CD14-positive monocyte (primary cell): ENCODE data around the gene CFAP61. TPM values are rescaled to one million over a fixed set of nuclear protein-coding genes. Genes with fewer than 3 reads are reported as not detected.

ENCODE experiments used
- DNase-seq, 3 donors: peaks; one replicate each; pipeline ENCODE4 v3.0.0-alpha.2; 2011 to 2022
- H2AFZ ChIP-seq: 2 replicates; pipeline ENCODE4 v1.6.0; 2012; ENCODE audit warnings: mild to moderate bottlenecking, low read depth, low read length, inconsistent platforms; ENCODE audit not compliant: insufficient read depth, poor library complexity, severe bottlenecking
- H3K27ac ChIP-seq, 2 donors: 1 replicate in 1 of 2; 2 replicates in 1 of 2; pipeline ENCODE4 v1.5.1; 2012 to 2013; ENCODE audit warnings: low read length in 2 of 2, control low read depth in 1 of 2, inconsistent platforms in 1 of 2, low read depth in 1 of 2, mild to moderate bottlenecking in 1 of 2
- H3K27me3 ChIP-seq, 2 donors: one replicate each; pipeline versions ENCODE4 v1.6.0 to v1.6.1; 2011 to 2013; ENCODE audit warnings: low read length in 2 of 2; ENCODE audit not compliant: control insufficient read depth in 2 of 2, insufficient read depth in 2 of 2
- H3K36me3 ChIP-seq, 2 donors: replicated peaks in 1 of 2; 1 replicate in 1 of 2; 2 replicates in 1 of 2; pipeline versions ENCODE4 v1.5.1 to v1.6.1; 2012 to 2013; ENCODE audit warnings: low read length in 2 of 2, control low read depth in 1 of 2, inconsistent platforms in 1 of 2, mild to moderate bottlenecking in 1 of 2; ENCODE audit not compliant: insufficient read depth in 2 of 2, control insufficient read depth in 1 of 2
- H3K4me1 ChIP-seq, 2 donors: 1 replicate in 1 of 2; 2 replicates in 1 of 2; pipeline versions ENCODE4 v1.5.1 to v1.6.1; 2012 to 2013; ENCODE audit warnings: low read length in 2 of 2, control low read depth in 1 of 2, inconsistent platforms in 1 of 2, mild to moderate bottlenecking in 1 of 2, moderate library complexity in 1 of 2; ENCODE audit not compliant: insufficient read depth in 2 of 2, control insufficient read depth in 1 of 2
- H3K4me2 ChIP-seq: replicated peaks from 2 replicates; pipeline ENCODE3; 2012; ENCODE audit warnings: low read length, moderate library complexity, mild to moderate bottlenecking; ENCODE audit not compliant: poor library complexity, severe bottlenecking; ENCODE audit errors: extremely low read depth
- H3K4me3 ChIP-seq, 3 experiments: fragments of 200-600 bp in 1 of 3; sonication (generic) in 1 of 3; replicated peaks in 1 of 3; 1 replicate in 2 of 3; 2 replicates in 1 of 3; pipeline ENCODE4 v1.5.1; 2011 to 2013; ENCODE audit warnings: low read length in 3 of 3, mild to moderate bottlenecking in 3 of 3, control low read depth in 2 of 3, low read depth in 2 of 3, inconsistent platforms in 1 of 3, moderate library complexity in 1 of 3
- H3K79me2 ChIP-seq: 2 replicates; pipeline ENCODE4 v1.6.0; 2012; ENCODE audit warnings: mild to moderate bottlenecking, control low read depth, inconsistent platforms, low read length, moderate library complexity; ENCODE audit not compliant: insufficient read depth
- H3K9ac ChIP-seq: 2 replicates; pipeline ENCODE4 v1.6.0; 2017; ENCODE audit warnings: low read length, mild to moderate bottlenecking; ENCODE audit not compliant: insufficient read depth, poor library complexity, severe bottlenecking
- H3K9me3 ChIP-seq, 2 donors: replicated peaks in 1 of 2; 1 replicate in 1 of 2; 2 replicates in 1 of 2; pipeline versions ENCODE4 v1.5.1 to v1.6.1; 2012 to 2013; ENCODE audit warnings: low read length in 2 of 2, control low read depth in 1 of 2; ENCODE audit not compliant: control insufficient read depth in 1 of 2, insufficient read depth in 1 of 2
- H4K20me1 ChIP-seq: 2 replicates; pipeline ENCODE4 v1.6.0; 2012; ENCODE audit warnings: mild to moderate bottlenecking, low read length, control low read depth, moderate library complexity; ENCODE audit not compliant: insufficient read depth
- H3K27ac Mint-ChIP-seq, 7 donors: one replicate each; pipeline ENCODE4 v1.8.0; 2020; ENCODE audit warnings: mild to moderate bottlenecking in 7 of 7, mixed read lengths in 7 of 7, moderate library complexity in 6 of 7, inconsistent platforms in 2 of 7
- H3K27me3 Mint-ChIP-seq, 3 donors: one replicate each; pipeline ENCODE4 v1.8.0; 2021 to 2022; ENCODE audit warnings: low read depth in 3 of 3, mild to moderate bottlenecking in 3 of 3, mixed read lengths in 3 of 3, moderate library complexity in 3 of 3, inconsistent platforms in 1 of 3
- H3K36me3 Mint-ChIP-seq, 2 donors: one replicate each; pipeline ENCODE4 v1.8.0; 2020; ENCODE audit warnings: mixed read lengths in 2 of 2, inconsistent platforms in 1 of 2, mild to moderate bottlenecking in 1 of 2
- H3K4me1 Mint-ChIP-seq: one replicate; pipeline ENCODE4 v1.8.0; 2020; ENCODE audit warnings: mild to moderate bottlenecking, mixed read lengths
- H3K4me3 Mint-ChIP-seq, 2 donors: one replicate each; pipeline ENCODE4 v1.8.0; 2020; ENCODE audit warnings: mild to moderate bottlenecking in 2 of 2, mixed read lengths in 2 of 2, moderate library complexity in 1 of 2
- H3K9me3 Mint-ChIP-seq, 7 donors: one replicate each; pipeline ENCODE4 v1.8.0; 2020 to 2022; ENCODE audit warnings: mixed read lengths in 7 of 7, mild to moderate bottlenecking in 6 of 7, moderate library complexity in 6 of 7, inconsistent platforms in 2 of 7
- CTCF ChIP-seq: fragments of 200-600 bp; IDR thresholded peaks from one replicate; pipeline ENCODE4 v1.8.0; 2022; ENCODE audit warnings: antibody characterized with exemption, mild to moderate bottlenecking
- WGBS: methylation state at CpG from one replicate; pipeline ENCODE4 v1.1.5; 2013; ENCODE audit warnings: missing lambda C conversion rate; ENCODE audit not compliant: insufficient coverage; 5-methylcytosine and 5-hydroxymethylcytosine counted together
- intact Hi-C, 2 donors: fragments of 100-400 bp; cut with micrococcal nuclease; formaldehyde crosslinking; loops; one replicate each; pipeline versions ENCODE4 v1.15.0 to v1.15.1; 2023
- polyA plus RNA-seq, 3 donors: library from polyadenylated mRNA; depleted of rRNA in 1 of 3; unstranded in 2 of 3; stranded (reverse) in 1 of 3; fragments of 300-500 nt in 2 of 3; fragments of >200 nt in 1 of 3; fragmentation: Illumina TruSeq in 2 of 3; gene quantifications; 1 replicate in 2 of 3; 2 replicates in 1 of 3; pipeline ENCODE4 v1.2.3, GENCODE V29; 2012 to 2021

CFAP61 gene
- polyA plus RNA-seq, 3 donors, result not detected

GRCh38 chr20:20321917-20322316 is 269.6 kb downstream of the CFAP61 start:
- Histone ChIP-seq H3K27ac (no peak overlapping the region), H3K27me3 (no peaks in the 10 kb centered on the region), H3K4me2 (no peak overlapping the region), H3K9me3 (peaks cover 5 to 10% of the 10 kb centered on the region in 2 donors), H3K4me1 (peaks cover 26% of the 10 kb centered on the region in 2 donors), H3K9ac (no peak overlapping the region), H2AFZ (no peak overlapping the region), H3K36me3 (no peaks in the 10 kb centered on the region), H3K4me3 (no peak overlapping the region), H3K79me2 (no peaks in the 10 kb centered on the region), H4K20me1 (no peaks in the 10 kb centered on the region)
- peaks cover 0 to 2% (median 0%) of the 10 kb centered on the region in 3 donors for H3K27me3 Mint-ChIP-seq
- intact Hi-C loops, result no loop called here
- peaks cover 0 to 16% (median 8%) of the 10 kb centered on the region in 7 donors for H3K9me3 Mint-ChIP-seq
- WGBS, result no CpG with 5 or more reads among the region's 1 CpG
- H3K36me3 Mint-ChIP-seq, result no peaks in the 10 kb centered on the region
- DNase-seq, result no peak
- no peak overlapping the region for H3K27ac Mint-ChIP-seq
- H3K4me3 Mint-ChIP-seq, result no peak overlapping the region
- TF ChIP-seq CTCF, result no peak
- peaks cover 28% of the 10 kb centered on the region for H3K4me1 Mint-ChIP-seq

GRCh38 chr20:20322912-20323311 is 270.6 kb downstream of the CFAP61 start:
- Mint-ChIP-seq H3K9me3 (peaks cover 0 to 16% (median 8%) of the 10 kb centered on the region in 7 donors), H3K4me3 (no peak overlapping the region), H3K36me3 (peaks cover 0 to 1% of the 10 kb centered on the region in 2 donors), H3K4me1 (peaks cover 22% of the 10 kb centered on the region), H3K27me3 (peaks cover 0 to 2% (median 0%) of the 10 kb centered on the region in 3 donors), H3K27ac (no peak overlapping the region)
- Histone ChIP-seq H3K27ac (no peak overlapping the region), H3K4me1 (peaks cover 18 to 21% of the 10 kb centered on the region in 2 donors), H3K4me2 (no peak overlapping the region), H3K36me3 (no peaks in the 10 kb centered on the region), H3K9ac (no peak overlapping the region), H3K4me3 (no peak overlapping the region), H2AFZ (no peak overlapping the region), H4K20me1 (no peaks in the 10 kb centered on the region), H3K27me3 (no peaks in the 10 kb centered on the region), H3K79me2 (no peaks in the 10 kb centered on the region), H3K9me3 (peaks cover 5 to 10% of the 10 kb centered on the region in 2 donors)
- DNase-seq, result no peak
- 96% methylated on average over 4 of the region's 6 CpGs for WGBS
- intact Hi-C loops, result no loop called here
- no peak for TF ChIP-seq CTCF
